ENCODE measurements around the gene PLBD1.
A peak's percentile ranks its signal among the peaks of the same experiment; 100 is the strongest.

Gene PLBD1

DNA sequence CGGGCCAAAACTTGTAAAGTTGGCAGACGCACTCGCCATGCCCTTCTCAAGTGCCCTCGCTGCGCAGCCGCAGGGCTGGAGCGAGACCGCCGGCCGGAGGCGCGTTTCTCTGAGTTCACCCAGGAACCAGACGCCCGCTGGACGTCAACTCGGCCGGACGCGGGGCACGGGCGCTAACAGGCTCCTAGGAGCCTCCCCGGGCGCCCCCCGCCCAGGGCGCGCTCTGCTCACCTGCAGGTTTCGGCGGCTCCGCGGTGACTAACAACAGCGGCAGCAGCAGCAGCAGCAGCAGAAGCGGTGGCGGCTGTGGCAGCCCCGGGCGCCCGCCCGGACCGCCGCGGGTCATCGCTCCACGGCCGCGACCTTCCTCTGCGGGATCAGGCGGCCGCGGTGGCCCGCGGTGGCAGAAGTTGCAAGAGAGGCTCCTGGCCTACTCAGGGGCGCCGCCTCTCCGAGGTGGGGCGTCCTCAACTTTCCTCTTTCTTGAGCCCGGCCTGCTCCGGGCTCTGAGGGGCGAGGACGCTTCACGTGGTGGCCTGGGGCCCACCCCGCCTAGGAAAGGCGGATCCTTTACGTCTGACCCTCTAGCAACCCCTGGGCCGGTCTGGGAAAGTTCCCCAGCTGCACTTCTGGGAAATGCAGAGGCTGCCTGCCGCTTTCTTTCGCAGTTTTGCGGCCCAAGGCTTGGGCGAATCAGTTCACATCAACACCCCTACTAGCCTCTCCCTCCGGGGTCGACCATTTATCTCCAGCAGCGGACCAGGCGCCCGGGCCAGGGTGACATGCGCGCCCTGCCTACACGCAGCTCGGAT is at the start of gene PLBD1:
PLBD1 (minus strand) TSS at position 533 of the 812 bp plus-strand sequence; CDS start at position 346, 187 bp downstream.
- DNase-seq = no peak

- DNase-seq = no peak
Observed at GRCh38 chr12:14614704-14615121, 47.0 kb upstream of the PLBD1 start.

DNA sequence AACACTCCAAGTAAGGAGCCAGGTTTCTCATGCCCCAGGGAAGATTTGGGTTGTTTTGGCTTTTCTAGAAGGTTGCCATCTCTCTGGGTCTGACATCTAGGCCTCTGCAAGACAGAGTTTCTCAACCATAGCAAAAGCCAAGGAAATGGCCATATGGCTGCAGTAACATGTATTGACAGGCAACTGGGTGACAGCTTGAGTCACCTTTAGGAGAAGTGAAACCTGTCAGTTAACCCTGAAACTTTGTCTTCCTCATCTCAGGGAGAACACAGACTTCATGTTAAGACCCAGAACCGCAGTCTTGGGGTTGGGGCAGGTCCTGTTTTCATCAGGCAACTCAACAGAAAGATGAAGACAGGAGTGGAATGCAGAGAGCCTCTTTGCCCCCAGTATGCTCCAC is 46.0 kb upstream of the PLBD1 start:
- peak; percentile 6 for DNase-seq

GRCh38 chr12:14612898-14613445 is 45.3 kb upstream of the PLBD1 start:
- no peak for DNase-seq

- DNase-seq = no peak
Observed at GRCh38 chr12:14612250-14612649, 44.6 kb upstream of the PLBD1 start.

DNA sequence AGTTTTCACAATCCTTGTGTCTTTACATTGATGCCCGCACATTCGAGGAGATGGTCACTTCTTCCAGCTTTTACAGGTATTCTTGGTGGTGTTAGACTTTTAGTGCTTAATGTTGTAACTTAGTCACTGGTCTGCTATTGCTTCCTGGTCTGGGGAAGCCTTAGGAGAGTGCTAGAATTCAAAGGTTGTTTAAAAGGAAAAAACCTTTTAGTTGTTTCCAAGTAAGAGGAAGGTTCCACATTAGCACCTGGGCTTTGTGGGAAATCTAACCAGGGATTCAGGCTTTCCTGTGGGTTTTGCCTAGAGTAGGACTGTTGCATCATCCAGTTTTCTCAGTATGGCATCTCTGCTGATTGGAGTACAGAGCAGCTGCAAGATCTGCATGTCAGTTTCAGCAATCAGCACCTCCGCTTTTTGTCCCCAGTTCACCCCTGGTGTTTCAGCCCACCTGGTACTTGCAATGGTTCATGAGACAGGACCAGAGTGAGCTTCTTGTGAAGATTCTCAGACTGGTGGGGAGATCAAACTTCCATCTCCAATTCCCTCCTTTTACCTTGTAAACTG is 44.0 kb upstream of the PLBD1 start:
- no peak for DNase-seq

- DNase-seq = no peak
Observed at GRCh38 chr12:14607568-14607967, 39.9 kb upstream of the PLBD1 start.

DNA sequence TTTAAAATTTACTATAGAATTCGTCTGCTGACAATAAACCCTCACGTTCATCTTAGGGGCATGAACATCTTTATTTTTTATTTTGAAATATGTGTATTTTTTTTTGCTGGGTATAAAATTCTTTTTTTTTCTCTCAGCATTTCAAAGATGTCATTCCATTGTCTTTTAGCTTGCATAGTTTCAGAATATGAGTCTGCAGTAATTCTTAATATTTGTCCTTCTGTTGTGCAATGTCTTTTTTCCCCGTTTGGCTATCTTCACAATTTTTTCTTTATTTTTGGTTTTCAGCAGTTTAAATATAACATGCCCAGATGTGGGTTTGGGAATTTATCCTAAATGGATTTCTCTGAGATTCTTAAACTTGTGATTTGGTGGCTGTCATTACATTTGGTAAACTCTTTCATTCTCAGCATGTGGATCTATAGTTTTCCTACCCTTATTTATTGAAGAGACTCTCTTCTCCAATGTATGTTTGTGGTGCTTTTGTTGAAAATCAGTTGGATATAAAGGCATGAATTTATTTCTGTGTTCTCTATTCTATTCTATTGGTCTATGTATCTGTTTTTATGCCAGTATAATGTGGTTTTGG is 37.8 kb upstream of the PLBD1 start:
- no peak for DNase-seq

GRCh38 chr12:14601692-14602478 is 34.2 kb upstream of the PLBD1 start:
- no peak for DNase-seq

DNA sequence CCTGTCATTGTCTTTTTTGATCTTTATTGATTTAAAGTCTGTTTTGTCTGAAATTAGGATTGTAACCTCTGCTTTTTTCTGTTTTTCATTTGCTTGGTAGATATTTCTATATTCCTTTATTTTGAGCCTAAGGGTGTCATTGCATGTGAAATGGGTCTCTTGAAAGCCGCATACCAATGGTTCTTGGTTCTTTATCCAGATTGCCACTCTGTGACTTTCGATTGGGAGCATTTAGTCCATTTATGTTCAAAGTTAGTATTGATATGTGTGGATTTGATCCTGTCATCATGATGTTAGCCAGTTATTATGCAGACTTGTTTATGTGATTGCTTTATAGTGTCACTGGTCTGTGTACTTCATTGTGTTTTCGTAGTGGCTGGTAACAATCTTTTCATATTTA is 29.8 kb upstream of the PLBD1 start:
- no peak for DNase-seq

GRCh38 chr12:14591719-14592118 is 24.0 kb upstream of the PLBD1 start:
- no peak for DNase-seq

DNA sequence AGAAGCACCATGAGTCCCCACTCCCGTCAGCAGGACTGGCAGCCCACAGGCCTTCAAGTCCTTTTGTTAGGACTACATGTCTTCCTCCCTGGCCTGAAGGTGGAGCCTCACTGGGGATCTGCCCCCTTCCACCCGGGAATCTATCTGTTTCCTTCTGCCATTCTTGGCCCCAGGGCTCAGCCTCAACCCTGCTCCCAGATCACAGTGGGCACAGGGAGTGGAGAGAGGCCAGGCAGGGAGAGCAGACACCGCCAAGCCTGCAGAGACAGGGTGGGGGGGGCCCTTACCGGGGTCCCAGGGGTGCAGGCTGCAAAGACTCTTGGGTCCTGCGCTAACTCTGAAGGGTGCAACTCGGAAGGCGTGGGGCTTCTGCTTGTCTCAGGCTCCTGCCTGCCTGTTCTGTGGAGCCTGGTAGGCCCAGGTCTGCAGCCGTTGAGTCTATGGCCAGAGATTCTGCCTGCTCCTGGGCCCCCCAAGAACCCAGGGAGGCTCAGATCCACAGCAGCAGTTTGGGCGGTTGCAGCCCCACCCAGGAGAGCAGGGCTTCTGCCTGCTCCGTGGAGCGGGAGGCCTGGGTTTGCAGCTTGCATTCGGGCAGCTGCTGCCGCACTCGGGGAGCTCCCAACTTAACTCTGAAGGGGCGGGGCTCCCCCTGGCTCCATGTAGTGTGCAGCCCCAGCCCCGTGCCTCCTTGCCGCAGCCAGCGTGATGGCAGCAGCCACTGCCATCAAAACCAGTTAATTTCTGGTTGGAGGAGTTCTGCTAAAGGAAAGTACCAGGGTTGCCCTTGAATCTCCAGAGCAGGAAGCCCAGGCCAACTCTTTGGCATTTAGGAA is 21.7 kb upstream of the PLBD1 start:
- DNase-seq = no peak

DNA sequence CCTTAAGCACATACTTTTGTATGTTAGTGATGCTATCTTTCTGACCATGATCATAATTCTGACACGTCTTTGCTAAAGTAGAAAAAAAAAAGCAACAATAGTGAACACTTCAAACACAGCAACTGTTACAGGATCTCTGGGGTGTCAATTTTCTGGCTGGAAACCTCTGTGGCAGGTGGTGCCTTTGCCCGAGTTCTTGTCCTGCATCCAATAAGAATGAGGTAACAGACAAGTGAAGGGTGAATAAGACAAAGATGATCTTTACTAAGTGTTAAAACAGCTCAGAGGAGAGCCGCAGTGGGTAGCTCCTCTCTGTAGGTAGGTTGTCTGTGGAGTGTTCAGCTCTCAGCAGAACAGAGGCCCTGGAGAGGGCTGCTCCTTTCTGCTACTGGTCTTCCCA is 20.9 kb upstream of the PLBD1 start:
- peak; percentile 35 for DNase-seq

- no peak for DNase-seq
Observed at GRCh38 chr12:14578646-14579045, 11.0 kb upstream of the PLBD1 start.

GRCh38 chr12:14577344-14577743 is 9.7 kb upstream of the PLBD1 start:
- no peak for DNase-seq

DNA sequence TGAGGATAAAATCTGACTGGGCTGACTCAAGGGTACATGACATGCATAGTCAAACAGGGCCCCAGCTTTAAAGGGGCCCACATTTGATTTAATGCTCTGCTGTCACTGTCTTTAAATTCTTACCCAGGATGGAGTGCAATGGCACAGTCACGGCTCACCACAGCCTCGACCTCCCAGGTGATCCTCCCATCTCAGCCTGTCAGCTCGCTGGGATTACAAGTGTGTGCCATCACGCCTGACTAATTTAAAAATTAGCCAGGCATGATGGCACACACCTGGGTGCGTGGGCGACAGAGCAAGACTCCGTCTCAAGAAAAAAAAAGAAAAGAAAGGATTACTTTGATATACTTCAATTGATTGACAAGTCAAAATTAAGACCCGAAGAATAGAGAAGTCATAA is 9.2 kb upstream of the PLBD1 start:
- DNase-seq = no peak

DNA sequence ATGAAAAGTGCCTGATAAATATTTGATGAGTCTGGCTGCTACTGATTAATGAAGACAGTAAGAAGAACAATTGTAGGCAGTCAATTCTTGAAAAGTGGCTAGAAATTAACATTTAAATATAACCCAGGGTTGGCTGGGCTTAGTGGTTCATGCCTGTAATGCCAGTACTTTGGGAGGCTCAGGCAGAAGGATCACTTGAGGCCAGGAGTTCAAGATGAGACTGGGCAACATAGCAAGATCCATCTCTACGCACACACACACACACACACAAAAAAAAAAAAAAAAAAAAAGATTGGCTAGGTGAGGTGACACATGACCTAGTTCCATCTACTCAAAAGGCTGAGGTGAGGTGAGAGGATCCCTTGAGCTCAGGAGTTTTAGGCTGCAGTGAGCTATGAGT is 7.9 kb upstream of the PLBD1 start:
- no peak for DNase-seq

GRCh38 chr12:14573118-14573517 is 5.4 kb upstream of the PLBD1 start:
- DNase-seq = no peak

DNA sequence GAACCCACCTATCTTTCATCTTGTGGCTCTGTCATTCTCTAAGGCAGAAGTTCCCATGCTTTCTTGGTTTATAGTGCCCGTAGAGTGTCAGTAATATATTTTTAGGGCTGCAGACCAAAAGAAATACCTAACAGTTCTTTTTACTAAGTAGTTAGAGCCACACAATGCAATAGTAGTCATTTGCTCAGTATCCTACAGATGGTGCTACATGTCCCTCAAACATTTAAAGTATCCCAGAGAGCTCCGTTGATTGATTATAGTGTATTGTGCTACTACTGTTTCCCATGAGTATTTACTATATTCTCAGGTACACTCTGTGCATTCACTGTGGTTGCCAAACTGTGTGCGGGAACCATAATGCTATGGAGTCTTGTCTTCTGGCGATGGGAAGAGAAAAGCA is 4.7 kb upstream of the PLBD1 start:
- no peak for DNase-seq

DNA sequence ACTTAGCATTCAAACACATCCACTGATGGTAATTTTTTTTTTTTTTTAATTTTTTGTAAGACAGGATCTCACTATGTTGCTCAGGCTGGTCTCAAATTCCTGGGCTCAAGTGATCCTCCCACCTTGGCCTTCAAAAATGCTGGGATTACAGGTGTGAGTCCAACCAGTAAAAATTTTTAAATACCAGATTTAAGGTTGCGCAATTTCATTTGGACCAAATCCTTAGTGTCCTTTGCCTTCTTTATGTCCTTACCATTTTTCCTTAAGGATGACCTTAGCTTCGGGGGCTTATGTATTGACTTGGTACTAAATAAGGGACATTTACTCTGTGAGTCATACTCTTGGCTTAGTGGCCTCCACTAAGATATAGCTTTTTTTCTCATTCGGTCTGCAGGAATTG is 4.1 kb upstream of the PLBD1 start:
- DNase-seq = no peak

GRCh38 chr12:14570231-14570630 is 2.5 kb upstream of the PLBD1 start:
- no peak for DNase-seq

GRCh38 chr12:14564336-14564959 is 3.2 kb downstream of the PLBD1 start:
- no peak for DNase-seq
